ENCODE data around the gene FADS6.
"Not testable (repeated sequence)": the region's sequence is repeated elsewhere in the genome, so short reads cannot be mapped to it uniquely, and the experiment has no call there.

FADS6 gene

DNA sequence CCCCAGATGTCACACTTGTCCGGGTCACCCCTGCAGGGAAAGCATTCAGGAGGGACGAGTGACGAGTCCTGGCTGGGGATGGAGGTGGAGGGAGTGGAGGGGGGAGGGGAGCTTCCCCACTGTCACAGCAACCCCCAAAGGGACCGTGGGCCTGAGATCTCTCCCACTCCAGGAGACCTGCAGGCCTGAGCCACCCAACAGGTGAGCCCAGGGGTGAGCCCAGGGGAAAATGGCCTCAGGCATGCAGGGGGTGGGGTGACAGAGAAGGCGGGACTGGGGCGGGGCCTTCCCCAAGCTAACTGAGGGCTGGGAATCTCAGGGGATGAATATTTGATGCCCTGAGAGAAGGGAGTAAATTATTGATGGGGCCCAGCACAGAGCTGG lies 27.2 kb upstream of the FADS6 start:
- DNase-seq: no peak

GRCh38 chr17:74920306-74920620 lies 26.8 kb upstream of the FADS6 start:
- no peak for DNase-seq

DNA sequence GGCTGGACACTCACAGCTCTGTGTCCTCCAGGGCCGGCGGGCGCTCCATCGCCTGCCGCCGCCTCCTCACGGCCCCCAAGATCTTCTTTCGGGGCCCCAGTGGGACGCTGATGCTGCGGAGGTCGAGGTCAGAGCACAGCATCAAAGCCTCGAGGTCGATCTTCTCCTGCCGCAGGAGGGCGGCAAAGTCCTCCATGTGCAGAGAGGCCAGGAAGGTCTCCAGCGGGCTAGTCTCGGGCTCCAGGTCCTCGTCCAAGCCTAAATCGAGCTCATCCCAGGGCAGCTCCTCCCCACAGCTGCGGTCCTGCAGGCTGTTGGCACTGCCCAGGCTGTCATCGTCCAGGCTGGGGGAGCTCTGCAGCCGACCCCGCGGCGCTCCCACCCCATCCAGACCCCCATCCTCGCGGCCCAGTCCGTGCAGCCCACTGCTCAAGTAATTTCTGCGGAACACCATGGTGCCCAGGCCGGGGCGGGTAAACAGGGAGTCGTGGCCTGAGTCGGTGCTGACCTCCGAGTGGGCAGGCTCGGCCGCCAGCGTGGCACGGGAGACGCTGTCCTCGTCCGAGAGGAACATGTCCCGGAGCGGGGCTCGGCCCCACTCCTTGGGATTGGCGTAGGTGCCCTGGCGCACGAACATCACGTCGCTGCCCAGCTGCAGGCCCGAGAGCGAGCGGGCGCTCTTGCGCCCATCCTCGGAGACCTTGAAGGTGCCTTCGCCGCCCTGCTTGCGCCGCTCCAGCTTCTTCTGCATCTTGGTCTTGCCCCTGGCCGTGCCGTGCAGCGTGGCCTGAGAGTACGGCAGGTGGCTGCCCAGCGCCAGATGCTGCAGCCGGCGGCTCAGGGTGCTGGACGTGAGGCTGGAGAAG lies 26.2 kb upstream of the FADS6 start:
- DNase-seq: no peak

GRCh38 chr17:74918906-74919305 lies 25.5 kb upstream of the FADS6 start:
- no peak for DNase-seq

DNA sequence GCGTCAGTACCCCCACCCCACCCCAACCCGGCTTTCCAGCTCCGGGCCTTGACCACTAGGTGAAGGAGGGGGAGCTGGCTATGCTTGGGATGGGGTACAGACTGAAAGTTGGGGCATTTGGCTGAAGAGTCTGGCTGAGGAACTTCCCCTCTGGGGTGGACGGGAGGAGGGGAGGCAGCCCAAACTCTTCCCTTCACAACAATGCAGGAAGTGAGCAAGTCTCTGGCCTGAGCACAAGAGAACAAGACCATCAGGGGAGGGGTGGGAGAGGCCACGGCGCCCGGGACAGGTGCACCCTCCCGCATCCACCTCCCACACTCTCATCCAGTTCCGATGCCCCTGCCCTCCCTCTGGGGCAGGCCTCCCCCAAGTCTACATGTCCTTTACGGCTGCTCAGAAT lies 24.0 kb upstream of the FADS6 start:
- DNase-seq: no peak

DNA sequence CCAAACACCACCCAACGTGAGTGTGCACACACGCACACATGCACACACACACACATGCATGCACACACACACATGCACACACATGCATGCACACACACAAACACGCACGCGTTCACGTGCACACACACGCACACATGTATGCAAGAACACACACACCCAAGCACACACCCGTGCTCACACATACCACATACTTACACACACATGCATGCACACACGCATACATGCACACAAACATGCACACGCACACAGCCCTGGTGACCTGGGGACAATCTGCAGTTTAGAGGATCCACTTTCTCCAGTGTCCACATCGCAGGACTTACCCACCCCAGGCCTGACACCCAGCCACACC lies 23.4 kb upstream of the FADS6 start:
- no peak for DNase-seq

- DNase-seq: no peak
Measured at GRCh38 chr17:74916136-74916850, 22.9 kb upstream of the FADS6 start.

GRCh38 chr17:74911423-74911822 lies 18.0 kb upstream of the FADS6 start:
- DNase-seq: not testable (repeated sequence)

GRCh38 chr17:74909097-74909496 lies 15.7 kb upstream of the FADS6 start:
- not testable (repeated sequence) for DNase-seq

DNA sequence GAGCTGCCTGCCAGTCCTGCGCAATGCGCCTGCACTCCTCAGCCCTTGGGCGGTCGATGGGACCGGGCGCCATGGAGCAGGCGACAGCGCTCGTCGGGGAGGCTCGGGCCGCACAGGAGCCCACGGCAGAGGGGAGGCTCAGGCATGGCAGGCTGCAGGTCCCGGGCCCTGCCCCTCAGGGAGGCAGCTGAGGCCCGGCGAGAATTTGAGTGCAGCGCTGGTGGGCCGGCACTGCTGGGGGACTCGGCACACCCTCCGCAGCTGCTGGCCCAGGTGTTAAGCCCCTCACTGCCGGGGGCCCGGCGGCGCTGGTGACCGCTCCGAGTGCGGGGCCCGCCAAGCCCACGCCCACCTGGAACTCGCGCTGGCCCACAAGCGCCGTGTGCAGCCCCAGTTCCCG lies 13.6 kb upstream of the FADS6 start:
- DNase-seq: no peak

- peak; percentile 10 for DNase-seq
Measured at GRCh38 chr17:74906214-74906793, 12.9 kb upstream of the FADS6 start.

DNA sequence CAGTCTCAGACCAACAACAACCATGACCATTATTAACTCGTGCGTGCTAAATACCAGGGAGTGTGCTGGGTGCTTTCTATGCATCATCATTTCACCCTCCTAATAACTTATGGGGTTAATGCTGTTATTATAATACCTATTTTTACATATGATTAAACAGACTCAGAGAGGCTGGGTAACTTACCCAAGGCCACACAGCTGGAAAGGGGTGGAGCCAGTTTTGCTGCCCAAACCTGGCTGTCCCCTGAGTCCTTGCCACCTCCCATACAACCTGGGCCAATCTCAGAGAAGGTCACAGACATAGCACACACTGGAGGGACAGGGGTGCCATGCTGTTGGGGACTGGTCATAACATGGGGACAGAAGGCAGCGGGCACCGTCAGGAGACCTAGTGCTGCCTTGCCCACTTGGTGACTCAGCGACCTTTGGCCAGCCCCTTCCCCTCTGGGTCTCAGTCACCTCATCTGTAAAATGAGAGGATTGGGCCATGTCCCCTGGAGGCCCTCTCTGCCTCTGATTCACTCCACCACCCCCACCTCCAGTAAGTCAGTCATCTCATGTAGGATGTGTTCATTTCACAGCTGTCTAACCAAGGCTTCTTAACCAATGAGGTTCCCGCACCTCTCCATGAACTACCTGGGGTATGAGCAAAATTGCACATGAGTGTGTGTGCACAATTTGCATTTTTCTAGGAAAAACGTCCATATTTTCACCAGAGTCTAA lies 11.4 kb upstream of the FADS6 start:
- no peak for DNase-seq

GRCh38 chr17:74903671-74904070 lies 10.2 kb upstream of the FADS6 start:
- no peak for DNase-seq

- no peak for DNase-seq
Measured at GRCh38 chr17:74903034-74903433, 9.6 kb upstream of the FADS6 start.

DNA sequence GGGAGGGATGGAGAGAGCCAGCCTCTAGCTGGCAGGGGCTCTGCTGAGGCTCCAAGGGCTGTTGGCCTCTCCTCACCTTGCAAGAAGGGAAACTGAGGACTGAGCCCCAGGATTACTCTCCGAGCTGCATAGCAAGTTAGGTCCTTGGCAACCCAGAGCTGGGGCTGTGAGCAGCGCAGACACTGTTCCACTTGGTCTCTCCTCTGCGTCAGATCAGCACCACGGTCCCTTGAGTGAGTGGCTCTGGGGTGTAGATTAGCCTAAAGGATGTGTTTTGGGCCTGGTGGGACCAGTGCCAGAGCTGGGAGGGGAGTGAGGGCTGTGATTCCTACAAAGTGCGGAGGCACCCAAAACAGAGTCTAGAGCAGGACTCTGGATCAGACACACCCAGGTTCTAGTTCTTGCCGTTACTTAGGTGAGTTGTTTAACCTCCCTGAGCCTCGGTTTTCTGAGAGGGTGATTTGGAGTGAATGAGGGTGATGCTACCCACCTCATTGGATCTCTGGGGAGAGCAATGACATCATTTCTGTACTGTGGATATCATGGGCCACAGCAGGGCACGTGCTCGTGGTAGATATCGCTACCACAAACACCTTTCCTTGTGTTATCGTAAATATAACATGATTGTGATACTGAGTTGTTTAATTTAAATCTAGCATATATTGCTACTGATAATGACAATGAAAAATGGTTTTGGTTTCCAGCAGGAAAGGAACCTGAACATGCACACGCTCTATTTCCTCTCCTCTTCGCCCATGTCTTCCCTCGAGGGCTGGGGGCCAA lies 8.1 kb upstream of the FADS6 start:
- no peak for DNase-seq

GRCh38 chr17:74900208-74900607 lies 6.8 kb upstream of the FADS6 start:
- no peak for DNase-seq

DNA sequence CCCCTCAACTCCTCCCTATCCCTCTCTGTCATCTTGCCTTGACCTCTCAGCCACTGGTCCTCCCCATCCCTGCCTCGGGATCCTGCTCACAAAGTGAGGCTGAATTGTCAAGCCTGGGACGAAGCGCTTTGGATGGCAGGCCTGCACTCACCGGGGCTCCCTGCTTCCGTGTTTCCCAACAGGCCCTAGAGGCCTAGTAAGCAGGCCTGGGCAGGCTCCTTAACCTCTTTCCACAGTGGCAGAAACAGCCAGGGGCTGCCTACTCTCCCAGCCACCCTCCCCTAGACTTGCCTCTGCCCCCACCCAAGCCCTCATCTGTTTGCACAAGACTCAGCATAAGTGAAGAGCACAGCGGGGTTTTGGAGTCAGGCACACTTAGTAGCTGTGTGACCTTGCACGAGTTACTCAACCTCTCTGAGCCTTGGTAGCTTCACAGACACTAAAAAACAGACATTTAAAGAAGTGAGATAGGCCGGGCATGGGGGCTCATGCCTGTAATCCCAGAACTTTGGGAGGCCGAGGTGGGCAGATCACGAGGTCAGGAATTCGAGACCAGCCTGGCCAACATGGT lies 5.0 kb upstream of the FADS6 start:
- DNase-seq: no peak

DNA sequence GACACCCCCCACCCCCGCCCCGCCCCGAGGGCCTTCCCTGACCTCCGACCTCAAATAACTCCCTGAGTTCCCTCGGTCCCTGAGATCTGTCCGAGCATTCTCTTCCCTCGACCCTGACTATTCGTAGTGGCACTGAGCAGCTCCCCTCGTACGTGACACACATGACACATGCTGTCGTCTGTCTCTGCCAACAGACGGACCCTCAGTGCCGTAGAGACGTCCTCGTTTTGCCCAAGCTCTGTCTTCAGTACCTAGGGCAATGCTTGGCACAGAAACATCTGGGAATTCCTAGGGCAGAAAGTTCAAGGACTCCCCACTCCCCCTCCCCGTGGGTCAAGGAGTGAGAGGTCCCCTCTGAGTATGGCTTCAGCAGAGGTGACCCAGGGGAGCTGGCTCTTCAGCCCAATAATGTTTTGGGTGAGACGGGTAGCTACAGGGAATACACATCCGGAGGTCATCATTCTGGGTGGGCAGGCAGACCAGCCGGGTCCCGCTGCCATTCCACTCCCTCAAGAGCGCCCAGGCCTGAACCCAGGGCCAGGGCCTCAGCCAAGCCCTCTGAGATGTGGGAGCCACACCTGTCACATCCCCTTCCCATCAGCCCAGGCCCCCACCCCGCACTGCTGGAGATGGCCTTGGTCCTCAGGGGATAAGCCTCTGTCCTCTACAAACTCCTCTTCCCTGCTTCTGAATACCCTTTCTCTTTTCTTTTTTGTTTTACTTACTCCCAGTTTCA lies 671 bp upstream of the FADS6 start:
- no peak for DNase-seq

DNA sequence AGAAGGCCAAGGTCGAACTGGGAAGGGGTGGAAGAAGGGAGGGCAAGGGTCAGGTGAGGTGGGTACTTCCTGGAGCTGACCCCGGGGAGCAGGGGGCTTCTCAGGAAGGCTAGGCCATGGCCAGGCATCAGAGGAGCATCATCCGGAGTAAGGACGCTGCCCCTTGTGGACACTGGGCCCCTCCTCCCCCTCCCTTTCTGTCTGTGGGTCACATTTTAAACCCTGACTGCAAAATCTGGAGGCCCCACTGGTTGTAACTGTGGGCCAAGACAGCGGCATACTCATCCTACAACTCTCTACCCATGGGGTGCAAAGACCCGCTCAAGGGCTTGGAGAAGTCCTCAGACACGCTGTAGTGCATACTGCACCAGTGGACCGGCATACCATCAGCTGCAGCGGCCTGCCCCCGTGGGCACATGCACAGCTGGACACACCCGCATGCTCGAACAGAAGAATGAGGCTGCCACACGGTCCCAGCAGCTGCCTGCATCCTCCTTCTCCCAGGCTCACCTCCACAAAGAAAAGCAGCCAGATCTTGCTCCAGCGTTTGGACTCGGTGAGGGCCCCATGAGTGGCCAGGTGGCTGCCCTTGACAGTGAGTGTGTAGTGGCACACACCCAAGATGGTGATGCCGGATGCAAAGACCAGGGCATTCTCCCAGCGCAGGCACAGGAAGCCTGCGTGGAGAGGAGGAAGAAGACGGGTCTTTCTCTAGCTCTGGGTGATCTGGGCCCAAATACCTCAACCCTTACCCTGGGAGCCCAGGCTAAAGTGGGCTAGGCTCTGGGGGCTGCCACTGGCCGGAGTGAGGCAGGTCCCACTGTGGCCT lies 1.2 kb downstream of the FADS6 start:
- DNase-seq: no peak

DNA sequence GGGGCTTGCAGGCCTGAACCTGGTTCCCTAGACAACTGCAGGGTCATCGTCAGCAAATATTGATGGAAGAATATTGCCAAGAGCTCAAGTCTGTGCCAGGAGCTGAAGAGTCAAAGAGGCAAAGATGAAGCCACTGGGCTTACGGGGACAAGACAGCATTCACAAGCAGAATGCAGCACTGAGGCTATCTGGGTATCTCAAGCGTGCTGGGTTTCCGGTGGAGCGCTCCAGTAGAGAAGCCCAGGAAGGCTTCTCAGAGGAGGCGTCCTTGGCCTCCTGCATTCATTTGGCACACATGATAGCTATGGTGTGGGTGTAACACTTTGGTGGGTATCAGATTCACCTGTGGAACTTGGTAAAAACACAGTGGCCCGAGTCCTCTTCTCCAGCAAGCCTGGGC lies 2.9 kb downstream of the FADS6 start:
- no peak for DNase-seq

DNA sequence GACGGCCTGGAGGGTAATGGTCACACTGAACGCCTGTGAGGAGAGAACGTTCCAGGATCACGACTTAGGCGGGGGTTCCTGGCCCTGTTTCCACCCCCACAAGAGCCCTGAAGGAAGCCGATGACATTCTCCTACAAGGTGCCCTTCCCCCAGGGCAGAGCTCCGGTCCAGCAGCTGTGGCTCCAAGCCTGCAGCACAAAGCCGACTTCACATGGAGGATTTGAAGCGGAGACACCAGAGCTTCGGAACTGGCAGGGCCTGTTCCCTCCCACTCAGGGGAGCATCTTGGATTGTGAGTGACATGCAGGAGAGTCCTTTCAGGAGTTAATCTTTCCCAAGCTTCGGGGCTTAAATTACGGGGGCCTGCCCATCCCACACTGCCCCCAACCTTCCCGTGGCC lies 5.0 kb downstream of the FADS6 start:
- DNase-seq: no peak
